SU-DHL-6 (cell line): ENCODE measurements around the gene GPR15.

ENCODE experiments used
- CTCF ChIP-seq: fragments of 200-600 bp; sonication (generic); IDR thresholded peaks from one replicate; pipeline ENCODE4 v1.5.1; 2017; ENCODE audit warnings: antibody characterized with exemption, mild to moderate bottlenecking, low read length, moderate library complexity; ENCODE audit not compliant: insufficient read depth, poor library complexity, severe bottlenecking
- EZH2phosphoT487 ChIP-seq: fragments of 200-600 bp; sonication (generic), shearing (Covaris generic); conservative IDR thresholded peaks from 2 replicates; pipeline ENCODE4 v1.6.1; 2018; ENCODE audit warnings: mild to moderate bottlenecking, antibody characterized with exemption, low read length, moderate library complexity, mixed read lengths

DNA sequence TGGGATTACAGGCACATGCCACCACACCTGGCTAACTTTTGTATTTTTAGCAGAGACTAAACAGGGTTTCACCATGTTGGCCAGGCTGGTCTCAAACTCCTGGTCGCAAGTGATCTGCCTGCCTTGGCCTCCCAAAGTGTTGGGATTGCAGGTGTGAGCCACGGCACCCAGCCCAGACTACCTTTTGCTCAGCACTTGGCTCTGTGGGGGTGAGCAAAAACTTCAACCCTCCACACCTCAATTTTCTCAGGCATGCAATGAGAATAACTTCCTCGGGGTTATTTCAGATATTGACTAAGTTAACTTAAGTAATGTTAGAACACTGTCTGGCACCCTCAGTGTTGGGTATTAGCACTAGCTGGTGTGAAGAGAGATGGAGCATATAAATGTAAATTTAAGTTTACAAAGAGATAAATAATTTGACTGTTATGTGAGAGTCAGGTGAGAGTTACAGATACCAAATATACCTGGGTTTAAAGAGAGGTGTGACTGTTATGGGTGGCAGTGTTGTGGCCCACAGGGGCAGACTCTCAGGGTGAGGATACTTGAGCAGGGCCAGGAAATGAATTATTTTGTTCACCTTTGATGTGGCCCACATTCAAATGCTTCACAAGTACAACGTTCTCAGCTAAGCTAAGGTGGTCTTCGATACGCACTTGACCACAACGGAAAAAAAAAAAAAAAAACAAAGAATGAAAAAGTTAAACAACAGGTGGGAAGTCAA is 32.7 kb downstream of the GPR15 start:
- no peak for TF ChIP-seq CTCF
- no peak for TF ChIP-seq EZH2phosphoT487
